HFFc6 (cell line): ENCODE results near the gene GDF15. TPM values are rescaled to one million over a fixed set of nuclear protein-coding genes. Genes with fewer than 3 reads are reported as not detected.
A peak's percentile ranks its signal among the peaks of the same experiment; 100 is the strongest.

ENCODE experiments used
- DNase-seq: peaks from one replicate; pipeline ENCODE4 v3.0.0-alpha.2; 2018
- H3K27ac Mint-ChIP-seq: 2 replicates; pipeline ENCODE4 v1.8.0; 2020; ENCODE audit warnings: mild to moderate bottlenecking, mixed read lengths
- H3K27me3 Mint-ChIP-seq: 2 replicates; pipeline ENCODE4 v1.8.0; 2021; ENCODE audit warnings: mild to moderate bottlenecking, moderate library complexity, mixed read lengths; ENCODE audit not compliant: insufficient read depth
- H3K36me3 Mint-ChIP-seq: 2 replicates; pipeline ENCODE4 v1.8.0; 2021; ENCODE audit warnings: low read depth, mixed read lengths
- H3K4me1 Mint-ChIP-seq: 2 replicates; pipeline ENCODE4 v1.8.0; 2020; ENCODE audit warnings: low read depth, mixed read lengths
- H3K4me3 Mint-ChIP-seq: 2 replicates; pipeline ENCODE4 v1.8.0; 2020; ENCODE audit warnings: mild to moderate bottlenecking, moderate library complexity, mixed read lengths
- H3K9me3 Mint-ChIP-seq: 2 replicates; pipeline ENCODE4 v1.8.0; 2020; ENCODE audit warnings: mild to moderate bottlenecking, mixed read lengths
- total RNA-seq, 6 experiments: library from RNA; stranded (reverse); fragmentation: NEBNext Ultra II Directional; extraction: Animal tissue kit (Norgen Biotek cat#: 25700); gene quantifications; 2 replicates in 1 of 6; 3 replicates in 5 of 6; pipeline ENCODE4 v1.2.3, GENCODE V29; 2021
- TF ChIP-seq, protein P1 (sequence below): fragments of 200-600 bp; sonication (generic); IDR thresholded peaks from 2 replicates; pipeline ENCODE4 v1.5.0; 2021; ENCODE audit warnings: antibody characterized with exemption, mild to moderate bottlenecking

Gene GDF15
- total RNA-seq, 6 experiments from 2014 or later = 21.3 to 36.9 (median 24.9) TPM

DNA sequence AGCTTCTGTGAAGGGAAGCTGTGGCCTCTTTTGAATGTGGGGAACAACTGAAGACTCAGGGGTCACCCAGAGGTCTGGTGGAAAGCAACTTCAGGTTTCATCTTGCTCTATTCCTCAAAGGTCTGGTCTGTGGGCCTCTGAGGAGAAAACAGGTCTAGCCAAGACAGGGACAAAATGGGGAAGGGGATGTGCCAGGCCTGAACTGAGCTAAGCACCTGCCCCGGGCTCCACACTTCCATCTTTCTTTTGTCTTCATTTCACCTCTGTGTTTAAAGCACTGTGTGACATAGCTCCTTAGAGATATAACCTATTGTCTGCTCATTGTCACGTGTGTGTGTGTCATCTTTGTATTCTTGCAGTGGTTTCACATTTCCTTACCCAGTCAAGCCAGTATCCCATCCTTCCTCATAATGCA, 19.9 kb upstream of the GDF15 start:
- no peak overlapping the region for H3K4me3 Mint-ChIP-seq
- H3K4me1 Mint-ChIP-seq = peaks cover 41% of the 10 kb centered on the region
- H3K9me3 Mint-ChIP-seq = no peaks in the 10 kb centered on the region
- TF ChIP-seq, protein P1, sequence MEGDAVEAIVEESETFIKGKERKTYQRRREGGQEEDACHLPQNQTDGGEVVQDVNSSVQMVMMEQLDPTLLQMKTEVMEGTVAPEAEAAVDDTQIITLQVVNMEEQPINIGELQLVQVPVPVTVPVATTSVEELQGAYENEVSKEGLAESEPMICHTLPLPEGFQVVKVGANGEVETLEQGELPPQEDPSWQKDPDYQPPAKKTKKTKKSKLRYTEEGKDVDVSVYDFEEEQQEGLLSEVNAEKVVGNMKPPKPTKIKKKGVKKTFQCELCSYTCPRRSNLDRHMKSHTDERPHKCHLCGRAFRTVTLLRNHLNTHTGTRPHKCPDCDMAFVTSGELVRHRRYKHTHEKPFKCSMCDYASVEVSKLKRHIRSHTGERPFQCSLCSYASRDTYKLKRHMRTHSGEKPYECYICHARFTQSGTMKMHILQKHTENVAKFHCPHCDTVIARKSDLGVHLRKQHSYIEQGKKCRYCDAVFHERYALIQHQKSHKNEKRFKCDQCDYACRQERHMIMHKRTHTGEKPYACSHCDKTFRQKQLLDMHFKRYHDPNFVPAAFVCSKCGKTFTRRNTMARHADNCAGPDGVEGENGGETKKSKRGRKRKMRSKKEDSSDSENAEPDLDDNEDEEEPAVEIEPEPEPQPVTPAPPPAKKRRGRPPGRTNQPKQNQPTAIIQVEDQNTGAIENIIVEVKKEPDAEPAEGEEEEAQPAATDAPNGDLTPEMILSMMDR = no peak
- DNase-seq = peak; percentile 29
- peaks cover 39% of the 10 kb centered on the region for H3K36me3 Mint-ChIP-seq
- H3K27ac Mint-ChIP-seq = peak overlapping the region; percentile 98
- peaks cover 2% of the 10 kb centered on the region; the same call in 1 of the 2 replicates for H3K27me3 Mint-ChIP-seq

DNA sequence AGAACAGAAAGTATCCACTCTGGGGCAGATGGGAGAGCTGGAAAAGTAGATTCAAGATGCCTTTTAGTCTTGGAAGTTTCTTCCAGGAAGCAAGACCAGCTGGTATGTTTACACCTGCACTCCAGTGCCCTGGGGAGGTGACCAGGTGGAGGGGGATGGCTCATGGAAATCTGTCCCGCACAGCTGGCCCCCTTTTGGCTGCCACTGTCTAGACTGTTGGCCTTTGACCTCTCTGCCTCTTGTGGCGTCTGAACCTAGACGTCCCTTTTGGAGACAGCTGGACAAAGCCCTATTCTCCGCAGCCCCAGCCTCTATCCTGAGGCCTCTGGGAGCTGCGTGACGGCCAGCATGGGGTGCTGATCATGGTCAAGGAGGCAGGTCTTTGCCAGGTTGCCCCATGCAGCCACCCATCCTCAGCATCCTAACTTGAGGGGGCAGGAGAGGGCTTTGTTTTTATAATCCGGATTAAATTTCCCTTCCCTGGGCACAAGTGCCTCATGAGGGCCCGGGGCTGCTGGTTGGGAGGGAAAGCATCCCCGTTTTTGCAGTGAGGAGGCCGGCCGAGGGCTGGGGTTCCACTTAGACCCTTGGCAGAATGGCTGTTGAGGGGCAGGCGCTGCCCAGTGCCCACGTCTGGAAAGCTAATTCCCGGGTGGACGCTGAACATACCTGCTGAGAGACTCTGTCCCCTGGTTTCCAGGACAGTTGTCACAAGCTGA, 17.3 kb upstream of the GDF15 start:
- no peaks in the 10 kb centered on the region for H3K9me3 Mint-ChIP-seq

GRCh38 chr19:18373407-18373891, 12.5 kb upstream of the GDF15 start:
- H3K9me3 Mint-ChIP-seq = no peaks in the 10 kb centered on the region
- no peaks in the 10 kb centered on the region for H3K36me3 Mint-ChIP-seq
- peak overlapping the region; percentile 97 for H3K27ac Mint-ChIP-seq
- peaks cover 2% of the 10 kb centered on the region; the same call in 1 of the 2 replicates for H3K27me3 Mint-ChIP-seq
- TF ChIP-seq, protein P1 = no peak
- no peak overlapping the region; the same call in 1 of the 2 replicates for H3K4me3 Mint-ChIP-seq
- no peak for DNase-seq
- peaks cover 30% of the 10 kb centered on the region for H3K4me1 Mint-ChIP-seq

More for the DNA sequence above, 17.3 kb upstream of the GDF15 start:
- Mint-ChIP-seq H3K27me3 (peaks cover 4% of the 10 kb centered on the region; the same call in 1 of the 2 replicates), H3K4me3 (no peak overlapping the region), H3K27ac (no peak overlapping the region), H3K36me3 (peaks cover 21% of the 10 kb centered on the region), H3K4me1 (peaks cover 33% of the 10 kb centered on the region)
- TF ChIP-seq, protein P1 = no peak
- DNase-seq = no peak

- peak; percentile 94 for DNase-seq
- Mint-ChIP-seq H3K27me3 (peaks cover 2% of the 10 kb centered on the region; the same call in 1 of the 2 replicates), H3K27ac (peak overlapping the region; percentile 97), H3K36me3 (no peaks in the 10 kb centered on the region), H3K4me3 (peak overlapping the region; percentile 56), H3K4me1 (peaks cover 36% of the 10 kb centered on the region), H3K9me3 (no peaks in the 10 kb centered on the region)
- TF ChIP-seq, protein P1 = no peak
Observed at GRCh38 chr19:18373892-18374629, 11.9 kb upstream of the GDF15 start.

- no peak overlapping the region for H3K4me3 Mint-ChIP-seq
- H3K27ac Mint-ChIP-seq = peak overlapping the region; percentile 1; the same call in 1 of the 2 replicates
- H3K4me1 Mint-ChIP-seq = peaks cover 49% of the 10 kb centered on the region
- no peaks in the 10 kb centered on the region for H3K9me3 Mint-ChIP-seq
- H3K27me3 Mint-ChIP-seq = peaks cover 2% of the 10 kb centered on the region
- no peak for DNase-seq
- no peaks in the 10 kb centered on the region for H3K36me3 Mint-ChIP-seq
- TF ChIP-seq, protein P1 = no peak
Observed at GRCh38 chr19:18377026-18377425, 8.9 kb upstream of the GDF15 start.
